Keratinocyte (primary cell): ENCODE results near the gene DNM2.

ENCODE experiments used
- EZH2 ChIP-seq: IDR thresholded peaks from one replicate; pipeline ENCODE4 v1.6.1; 2012; ENCODE audit warnings: inconsistent platforms, mild to moderate bottlenecking, low read length, moderate library complexity
- TF ChIP-seq, protein P1 (sequence below), 3 experiments: IDR thresholded peaks in 1 of 3; conservative IDR thresholded peaks in 1 of 3; optimal IDR thresholded peaks in 1 of 3; 2 replicates in 2 of 3; 3 replicates in 1 of 3; pipeline versions ENCODE3 to v1.5.1; 2011; ENCODE audit warnings: low read length in 3 of 3, mild to moderate bottlenecking in 3 of 3, moderate library complexity in 2 of 3, control low read depth in 1 of 3, inconsistent platforms in 1 of 3; ENCODE audit not compliant: insufficient read depth in 2 of 3; ENCODE audit errors: extremely low read depth in 1 of 3

DNA sequence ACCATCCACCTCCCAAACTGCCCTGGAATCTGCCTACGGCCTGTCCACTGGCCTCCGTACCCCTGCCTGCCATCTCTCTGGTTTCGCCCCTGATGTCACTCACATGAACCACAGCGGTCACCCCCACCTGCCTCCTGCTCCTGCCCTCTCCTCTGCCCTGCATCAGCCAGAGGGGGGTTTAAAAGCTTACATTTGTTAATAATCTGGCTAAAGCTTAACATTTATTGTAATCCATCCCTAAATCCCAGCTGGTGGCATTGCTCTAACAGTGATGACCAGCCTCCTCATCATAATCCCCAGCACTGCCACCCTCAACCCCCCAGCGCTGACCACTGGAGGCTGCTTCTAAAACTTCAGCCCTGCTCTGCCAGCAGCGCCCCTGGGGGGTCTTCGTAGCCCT, 38.9 kb downstream of the DNM2 start:
- TF ChIP-seq, protein P1, sequence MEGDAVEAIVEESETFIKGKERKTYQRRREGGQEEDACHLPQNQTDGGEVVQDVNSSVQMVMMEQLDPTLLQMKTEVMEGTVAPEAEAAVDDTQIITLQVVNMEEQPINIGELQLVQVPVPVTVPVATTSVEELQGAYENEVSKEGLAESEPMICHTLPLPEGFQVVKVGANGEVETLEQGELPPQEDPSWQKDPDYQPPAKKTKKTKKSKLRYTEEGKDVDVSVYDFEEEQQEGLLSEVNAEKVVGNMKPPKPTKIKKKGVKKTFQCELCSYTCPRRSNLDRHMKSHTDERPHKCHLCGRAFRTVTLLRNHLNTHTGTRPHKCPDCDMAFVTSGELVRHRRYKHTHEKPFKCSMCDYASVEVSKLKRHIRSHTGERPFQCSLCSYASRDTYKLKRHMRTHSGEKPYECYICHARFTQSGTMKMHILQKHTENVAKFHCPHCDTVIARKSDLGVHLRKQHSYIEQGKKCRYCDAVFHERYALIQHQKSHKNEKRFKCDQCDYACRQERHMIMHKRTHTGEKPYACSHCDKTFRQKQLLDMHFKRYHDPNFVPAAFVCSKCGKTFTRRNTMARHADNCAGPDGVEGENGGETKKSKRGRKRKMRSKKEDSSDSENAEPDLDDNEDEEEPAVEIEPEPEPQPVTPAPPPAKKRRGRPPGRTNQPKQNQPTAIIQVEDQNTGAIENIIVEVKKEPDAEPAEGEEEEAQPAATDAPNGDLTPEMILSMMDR (optimal IDR thresholded peaks at IDR 0.05 in 1 of 3, IDR thresholded peaks at IDR 0.05 in 1 of 3, conservative IDR thresholded peaks at IDR 0.05 in 1 of 3; ENCODE audit: extremely low read depth in 1 of 3, insufficient read depth in 2 of 3, low read length in 3 of 3) = no peak
- TF ChIP-seq EZH2 = no peak
